Testis (tissue), 2 donors: ENCODE measurements around the gene MGLL.

ENCODE experiments used
- CTCF ChIP-seq, 3 experiments: fragments of 450-650 bp in 2 of 3; fragments of 200-600 bp in 1 of 3; sonication (generic) in 1 of 3; IDR thresholded peaks; one replicate each; pipeline ENCODE4 v1.5.1; 2016 to 2019; ENCODE audit warnings: antibody characterized with exemption in 3 of 3, mild to moderate bottlenecking in 2 of 3, moderate library complexity in 1 of 3
- POLR2A ChIP-seq: fragments of 450-650 bp; IDR thresholded peaks from one replicate; pipeline ENCODE4 v1.6.1; 2017; ENCODE audit warnings: antibody characterized with exemption, mild to moderate bottlenecking, moderate library complexity

GRCh38 chr3:127661600-127661999 is 160.7 kb downstream of the MGLL start:
- TF ChIP-seq CTCF (IDR thresholded peaks at IDR 0.05): no peak
- no peak for TF ChIP-seq POLR2A
